ENCODE measurements around the gene ANAPC2. TPM values are rescaled to one million over a fixed set of nuclear protein-coding genes. Genes with fewer than 3 reads are reported as not detected.
A peak's percentile ranks its signal among the peaks of the same experiment; 100 is the strongest.

The ANAPC2 gene
- polyA plus RNA-seq, 12 donors = 21.1 to 36.5 (median 30.4) TPM; not detected in 1

- DNase-seq = no peak
Measured at GRCh38 chr9:137216188-137216965, 28.0 kb upstream of the ANAPC2 start.

DNA sequence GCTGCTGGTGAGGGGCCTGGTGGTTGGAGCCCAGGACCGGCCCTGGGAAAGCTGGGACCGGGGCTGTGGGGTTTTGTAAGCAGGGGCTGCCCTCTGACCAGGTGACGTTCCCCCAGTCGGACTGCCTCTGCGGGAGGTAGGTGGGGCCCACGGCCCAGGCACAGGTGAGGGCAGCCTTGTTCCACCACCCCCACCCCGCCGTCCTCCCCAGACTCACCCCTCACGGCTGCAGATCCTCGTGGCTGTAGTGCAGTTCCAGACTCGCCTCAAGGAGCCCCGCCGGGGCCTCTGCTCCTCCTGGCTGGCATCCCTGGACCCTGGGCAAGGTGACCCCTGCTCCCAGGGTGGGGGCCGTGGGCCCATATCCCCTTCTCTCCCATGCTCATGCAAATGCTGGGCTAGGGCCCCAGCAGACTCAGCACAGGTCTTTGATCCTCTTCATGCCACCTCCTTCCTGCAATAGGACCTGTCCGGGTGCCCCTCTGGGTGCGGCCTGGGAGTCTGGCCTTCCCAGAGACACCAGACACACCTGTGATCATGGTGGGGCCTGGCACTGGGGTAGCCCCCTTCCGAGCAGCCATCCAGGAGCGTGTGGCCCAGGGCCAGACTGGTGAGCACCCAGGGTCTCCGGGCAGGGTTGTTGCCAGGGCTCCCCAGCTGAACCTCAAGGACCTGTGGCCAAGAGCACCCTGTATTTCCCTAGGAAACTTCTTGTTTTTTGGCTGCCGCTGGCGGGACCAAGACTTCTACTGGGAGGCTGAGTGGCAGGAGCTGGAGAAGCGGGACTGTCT is 27.0 kb upstream of the ANAPC2 start:
- DNase-seq = no peak

GRCh38 chr9:137214620-137215019 is 26.3 kb upstream of the ANAPC2 start:
- no peak for DNase-seq

GRCh38 chr9:137213160-137214060 is 25.1 kb upstream of the ANAPC2 start:
- DNase-seq = no peak

- DNase-seq = no peak
Measured at GRCh38 chr9:137212520-137212919, 24.2 kb upstream of the ANAPC2 start.

DNA sequence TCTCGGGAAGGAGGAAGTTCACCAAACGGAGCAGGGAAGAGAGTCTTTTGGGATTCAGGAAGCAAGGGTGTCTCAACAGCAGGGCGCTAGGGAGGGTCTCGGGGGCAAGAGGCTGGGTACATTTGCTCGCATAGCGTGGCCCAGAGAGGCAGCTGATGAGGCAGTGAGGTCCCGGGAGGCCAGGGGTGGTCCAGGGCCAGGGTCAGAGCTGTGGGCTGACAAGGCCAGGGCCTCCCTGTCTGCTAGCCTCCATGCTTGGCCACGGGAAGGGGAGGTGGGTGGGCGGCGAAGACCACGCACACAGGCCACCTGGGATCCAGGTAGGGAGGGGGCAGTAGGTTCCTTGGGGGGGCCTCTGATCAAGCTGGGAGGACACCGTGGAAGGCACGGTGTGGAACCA is 23.2 kb upstream of the ANAPC2 start:
- DNase-seq = no peak

GRCh38 chr9:137206602-137207001 is 18.2 kb upstream of the ANAPC2 start:
- no peak for DNase-seq

GRCh38 chr9:137205126-137206069 is 17.0 kb upstream of the ANAPC2 start, which contains the start of the genes NDOR1 and TMEM203:
Gene NDOR1 (plus strand): TSS chr9:137205700. CDS start chr9:137205778, 78 bp downstream.
Gene TMEM203 (minus strand): TSS chr9:137205648. CDS start chr9:137205414, 234 bp downstream.
- DNase-seq = peak; percentile 94

DNA sequence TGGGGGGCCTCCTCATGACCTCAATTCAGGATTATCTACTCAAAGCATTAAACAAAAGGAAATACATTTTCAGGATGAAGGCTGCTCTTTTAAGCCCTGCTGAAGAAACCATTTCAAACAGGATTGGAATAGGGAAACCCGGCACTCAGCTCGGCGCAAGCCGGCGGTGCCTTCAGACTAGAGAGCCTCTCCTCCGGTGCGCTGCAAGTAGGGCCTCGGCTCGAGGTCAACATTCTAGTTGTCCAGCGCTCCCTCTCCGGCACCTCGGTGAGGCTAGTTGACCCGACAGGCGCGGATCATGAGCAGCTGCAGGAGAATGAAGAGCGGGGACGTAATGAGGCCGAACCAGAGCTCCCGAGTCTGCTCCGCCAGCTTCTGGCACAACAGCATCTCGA is 16.4 kb upstream of the ANAPC2 start:
- DNase-seq = no peak

DNA sequence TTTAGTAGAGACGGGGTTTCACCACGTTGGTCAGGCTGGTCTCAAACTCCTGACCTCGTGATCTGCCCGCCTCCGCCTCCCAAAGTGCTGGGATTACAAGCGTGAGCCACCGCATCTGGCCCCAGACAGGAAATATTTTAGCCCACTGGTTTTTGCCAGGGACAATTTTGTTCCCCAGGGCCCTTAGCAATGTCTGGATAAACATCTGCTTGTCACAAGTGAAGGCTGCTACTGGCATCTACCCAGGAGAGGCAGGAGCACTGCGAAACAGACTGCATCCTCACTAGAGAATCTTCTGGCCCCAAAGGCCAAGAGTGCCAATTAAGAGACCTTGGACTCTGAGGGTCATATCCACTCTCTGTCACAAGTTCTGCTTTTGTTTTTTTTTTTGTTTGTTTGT is 14.6 kb upstream of the ANAPC2 start:
- DNase-seq = no peak

GRCh38 chr9:137201205-137201868 is 13.0 kb upstream of the ANAPC2 start:
- DNase-seq = no peak

- DNase-seq = peak; percentile 96
Measured at GRCh38 chr9:137200311-137201204, 12.2 kb upstream of the ANAPC2 start, which contains the start of gene TPRN. Gene TPRN (minus strand): TSS chr9:137200741. CDS start chr9:137200711, 30 bp downstream.

DNA sequence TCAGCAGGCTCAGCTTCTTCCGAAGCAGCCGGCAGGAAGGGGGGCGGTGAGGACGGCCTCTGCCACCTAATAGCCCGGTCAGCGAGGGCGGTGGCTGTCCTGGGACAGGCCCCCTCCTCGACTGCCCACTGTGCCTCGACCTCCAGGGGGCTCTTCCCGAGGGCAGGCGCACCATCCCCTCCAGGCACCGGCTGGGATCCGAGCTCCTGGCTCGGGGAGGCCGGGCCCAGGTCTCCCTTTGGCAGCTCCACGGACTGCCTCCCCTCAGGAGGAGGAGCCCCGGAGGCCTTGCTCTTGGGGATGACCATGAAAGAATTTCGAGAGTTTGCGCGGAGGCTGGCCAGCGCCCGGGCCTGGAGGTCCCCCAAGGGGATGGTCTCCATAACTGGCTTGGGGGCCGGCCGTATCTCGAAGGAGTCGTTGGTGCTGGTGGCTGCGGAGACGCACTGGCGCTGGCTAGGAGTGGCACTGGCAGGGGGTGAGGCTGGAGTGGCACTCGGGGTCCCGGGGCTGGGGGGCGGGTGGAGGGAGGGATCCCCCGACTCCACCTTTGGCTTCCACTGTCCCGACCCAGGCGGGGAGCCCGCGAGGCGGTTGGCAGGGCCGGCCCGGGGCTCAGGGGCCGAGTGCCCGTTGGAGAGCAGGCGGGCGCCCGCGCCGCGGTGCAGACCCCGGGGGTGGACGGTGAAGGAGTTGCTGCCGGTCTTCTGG is 11.2 kb upstream of the ANAPC2 start:
- DNase-seq = no peak

DNA sequence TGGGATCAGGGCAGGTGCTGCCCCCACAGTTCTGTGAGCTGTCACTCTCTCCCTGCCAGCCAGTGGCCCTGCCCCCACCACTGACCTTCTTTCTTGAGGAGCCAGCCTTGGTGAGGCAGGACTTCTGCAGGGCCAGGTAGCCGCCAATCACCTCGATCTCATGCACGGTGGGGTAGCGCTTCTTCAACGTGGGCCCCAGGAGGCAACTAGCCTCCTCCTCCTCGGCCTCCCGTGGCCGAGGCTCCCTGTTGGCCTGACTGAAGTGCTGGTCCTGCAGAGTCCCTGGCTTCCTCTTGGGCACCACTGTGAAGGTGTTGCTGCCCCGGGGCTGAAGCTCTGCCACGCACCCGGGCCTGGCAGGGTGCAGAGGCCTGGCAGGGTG is 10.5 kb upstream of the ANAPC2 start:
- DNase-seq = no peak

DNA sequence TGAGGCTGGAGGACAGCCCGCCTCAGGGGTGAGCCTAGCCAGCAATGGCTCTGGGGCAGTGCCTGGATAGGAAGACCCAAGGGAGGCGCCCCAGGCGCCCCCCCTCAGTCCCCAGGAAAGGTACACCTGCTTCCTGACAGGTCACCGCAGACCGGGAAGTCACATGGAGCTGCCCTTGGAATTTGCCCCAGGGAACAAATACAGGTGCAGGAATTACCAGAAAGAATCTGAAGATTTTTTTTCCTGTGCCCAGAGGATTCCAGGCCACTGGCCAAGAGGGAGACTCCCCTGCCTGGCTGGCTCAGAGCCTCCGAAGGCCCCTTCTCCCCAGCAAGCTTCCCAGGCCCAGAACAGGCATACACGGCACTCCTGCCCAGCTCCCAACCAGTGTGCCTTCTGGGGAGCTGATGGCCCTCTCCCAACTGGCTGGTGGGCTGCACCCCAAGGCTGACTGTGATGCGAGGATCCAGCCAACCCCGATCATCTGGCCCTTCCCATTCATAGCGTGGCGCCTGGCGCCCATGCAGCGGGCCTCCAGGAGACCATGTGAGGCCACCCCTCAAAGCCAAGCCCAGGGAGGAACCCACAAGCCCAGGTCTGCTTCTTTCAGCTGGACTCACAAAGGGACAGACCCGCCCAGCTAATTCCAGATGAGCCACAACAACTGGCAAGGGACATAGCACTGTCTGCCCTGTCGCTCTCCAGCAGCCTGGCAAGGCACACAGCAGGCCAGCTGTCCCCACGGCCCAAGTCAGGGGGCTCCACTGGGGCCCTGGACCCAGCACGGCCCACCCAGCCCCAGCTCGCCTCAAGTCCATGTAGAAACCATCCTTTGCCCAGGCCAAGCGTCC is 9.9 kb upstream of the ANAPC2 start:
- no peak for DNase-seq

DNA sequence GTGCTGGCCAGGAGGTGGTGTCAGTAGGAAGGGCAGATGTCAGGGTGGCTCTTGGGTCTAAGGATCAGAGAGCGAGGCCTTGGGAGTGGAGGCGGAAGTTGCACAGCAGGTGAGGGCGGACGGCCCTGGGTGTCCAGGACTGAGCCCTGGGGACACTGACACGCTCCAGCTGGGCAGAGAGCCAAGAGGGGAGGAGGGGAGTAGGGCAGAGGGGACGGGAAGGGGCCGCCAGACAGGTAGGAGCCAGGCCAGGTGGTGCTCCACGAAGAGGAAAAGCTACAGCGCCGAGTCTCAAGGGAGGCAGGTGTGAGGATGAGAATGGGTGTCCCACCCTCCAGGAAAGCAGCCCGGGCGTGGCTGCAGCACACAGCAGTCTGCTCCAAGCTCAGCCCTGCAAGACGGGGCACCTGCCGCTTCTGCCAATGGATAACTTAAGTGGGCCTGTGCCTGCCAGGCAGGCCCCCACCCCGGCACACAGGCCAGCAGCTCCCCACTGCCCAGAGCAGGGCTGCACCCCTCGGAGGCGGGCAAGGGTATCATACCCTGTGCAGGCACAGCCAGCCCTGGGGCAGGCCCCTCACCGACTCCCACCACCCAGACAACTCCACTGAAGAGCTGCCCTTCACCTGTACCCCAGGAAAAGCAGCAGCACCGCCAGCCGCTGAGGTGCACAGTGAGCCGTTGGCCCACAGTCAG is 7.3 kb upstream of the ANAPC2 start:
- no peak for DNase-seq

DNA sequence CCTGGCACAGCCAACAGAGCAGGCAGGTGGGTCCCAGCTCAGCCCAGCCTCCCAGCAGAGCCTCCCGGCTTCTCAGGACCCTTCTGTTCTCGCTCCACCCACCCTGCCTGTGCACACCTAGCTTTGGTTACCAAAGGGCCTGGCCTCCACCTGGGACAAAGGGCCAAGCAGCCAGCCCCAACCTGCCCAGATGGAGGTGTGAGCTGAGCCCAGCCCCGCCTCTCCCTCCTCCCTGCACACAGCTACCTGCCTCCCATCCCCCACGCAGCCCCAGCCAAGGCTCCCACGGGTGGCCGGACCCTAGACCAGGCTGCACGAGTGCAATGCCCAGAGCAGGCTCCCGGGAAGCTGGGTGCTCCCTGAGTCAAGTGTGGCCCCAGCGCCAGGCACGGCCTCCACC is 6.5 kb upstream of the ANAPC2 start:
- no peak for DNase-seq
